H1 (cell line): Measurements from ENCODE around the gene PTPN13. TPM values are rescaled to one million over a fixed set of nuclear protein-coding genes. Genes with fewer than 3 reads are reported as not detected.

Experiments
- CTCF ChIA-PET: fragments of 300-600 bp; sonication (Branson Sonifier 250); formaldehyde crosslinking; loops from one replicate; lab custom pipeline; 2021; ENCODE audit not compliant: partially characterized antibody; lab: Charles Lee
- POLR2A ChIA-PET: fragments of 300-600 bp; sonication (Branson Sonifier 250); formaldehyde crosslinking; loops from one replicate; lab custom pipeline; 2021; ENCODE audit warnings: inconsistent platforms; ENCODE audit not compliant: partially characterized antibody; lab: Charles Lee
- DNase-seq, 2 experiments: peaks; one replicate each; pipeline versions ENCODE4 v3.0.0 to v3.0.0-alpha.2; 2010 to 2022; ENCODE audit warnings: low spot score in 2 of 2, low read depth in 1 of 2, mixed read lengths in 1 of 2
- FAIRE-seq: peaks from 2 replicates; lab custom pipeline; 2011; peaks lifted over from hg19 to GRCh38; lab: Jason Lieb, UNC
- H2AFZ ChIP-seq: 2 replicates; pipeline ENCODE4 v1.8.1; 2012; ENCODE audit warnings: low read length, inconsistent platforms
- H2AK5ac ChIP-seq: 2 replicates; pipeline ENCODE4 v1.6.1; 2013; ENCODE audit warnings: low read depth, low read length
- H2BK120ac ChIP-seq: replicated peaks from 2 replicates; pipeline ENCODE3; 2013; ENCODE audit warnings: low read depth, low read length, inconsistent platforms
- H2BK12ac ChIP-seq: 2 replicates; pipeline ENCODE4 v1.6.1; 2013; ENCODE audit warnings: low read depth, low read length
- H2BK15ac ChIP-seq: 2 replicates; pipeline ENCODE4 v1.6.1; 2013; ENCODE audit warnings: low read length
- H2BK20ac ChIP-seq: 2 replicates; pipeline ENCODE4 v1.6.1; 2013; ENCODE audit warnings: low read length
- H2BK5ac ChIP-seq: 2 replicates; pipeline ENCODE4 v1.6.1; 2013; ENCODE audit warnings: low read depth, low read length
- H3K14ac ChIP-seq: 2 replicates; pipeline ENCODE4 v1.6.1; 2013; ENCODE audit warnings: inconsistent platforms; ENCODE audit not compliant: insufficient read length
- H3K18ac ChIP-seq: 2 replicates; pipeline ENCODE4 v1.6.1; 2013; ENCODE audit warnings: low read length; ENCODE audit errors: extremely low read depth
- H3K23ac ChIP-seq: 2 replicates; pipeline ENCODE4 v1.6.1; 2013; ENCODE audit warnings: inconsistent platforms; ENCODE audit not compliant: insufficient read length
- H3K23me2 ChIP-seq: 2 replicates; pipeline ENCODE4 v1.6.1; 2013; ENCODE audit warnings: low read depth, low read length
- H3K27ac ChIP-seq: 2 replicates; pipeline ENCODE4 v1.6.1; 2011; ENCODE audit warnings: low read depth, low read length, inconsistent platforms
- H3K27me3 ChIP-seq, 4 experiments: replicated peaks in 1 of 4; 1 replicate in 1 of 4; 2 replicates in 3 of 4; pipeline versions ENCODE4 v1.6.1 to v1.8.1; 2011 to 2013; ENCODE audit warnings: low read length in 3 of 4, mild to moderate bottlenecking in 3 of 4, inconsistent platforms in 2 of 4, mixed read lengths in 2 of 4, moderate library complexity in 1 of 4; ENCODE audit not compliant: control insufficient read depth in 3 of 4, insufficient read depth in 3 of 4; ENCODE audit errors: extremely low read depth in 1 of 4
- H3K36me3 ChIP-seq, 4 experiments: 2 replicates each; pipeline versions ENCODE4 v1.6.1 to v1.8.1; 2011 to 2013; ENCODE audit warnings: mild to moderate bottlenecking in 4 of 4, low read length in 3 of 4, moderate library complexity in 2 of 4, control low read depth in 1 of 4, inconsistent platforms in 1 of 4; ENCODE audit not compliant: insufficient read depth in 4 of 4, control insufficient read depth in 2 of 4
- H3K4ac ChIP-seq: replicated peaks from 2 replicates; pipeline ENCODE3; 2013; ENCODE audit warnings: low read length, low read depth, mixed read lengths, inconsistent platforms; ENCODE audit not compliant: insufficient read length
- H3K4me1 ChIP-seq, 4 experiments: replicated peaks in 1 of 4; 1 replicate in 1 of 4; 2 replicates in 3 of 4; pipeline versions ENCODE4 v1.6.1 to v1.8.1; 2011 to 2013; ENCODE audit warnings: low read length in 3 of 4, inconsistent platforms in 2 of 4, mixed read lengths in 1 of 4; ENCODE audit not compliant: insufficient read depth in 4 of 4, control insufficient read depth in 3 of 4
- H3K4me2 ChIP-seq, 2 experiments: 2 replicates each; pipeline versions ENCODE4 v1.6.1 to v1.8.1; 2011 to 2013; ENCODE audit warnings: low read depth in 2 of 2, low read length in 2 of 2, control low read depth in 1 of 2, inconsistent platforms in 1 of 2, mild to moderate bottlenecking in 1 of 2; ENCODE audit not compliant: insufficient read depth in 1 of 2
- H3K4me3 ChIP-seq, 4 experiments: fragments of 200-600, 300-600 bp in 1 of 4; sonication (generic), shearing (Covaris generic), sonication (Bioruptor Twin) in 1 of 4; 2 replicates each; pipeline versions ENCODE4 v1.5.1 to v1.8.1; 2011 to 2016; ENCODE audit warnings: low read length in 4 of 4, low read depth in 3 of 4, control low read depth in 2 of 4, inconsistent platforms in 2 of 4, mild to moderate bottlenecking in 2 of 4, mixed read lengths in 1 of 4, moderate library complexity in 1 of 4; ENCODE audit not compliant: insufficient read depth in 2 of 4; ENCODE audit errors: extremely low read depth in 1 of 4
- H3K56ac ChIP-seq: replicated peaks from 2 replicates; pipeline ENCODE3; 2013; ENCODE audit warnings: low read depth, mild to moderate bottlenecking, mixed read lengths, low read length, inconsistent platforms; ENCODE audit not compliant: insufficient read length
- H3K79me1 ChIP-seq: 2 replicates; pipeline ENCODE4 v1.6.1; 2013; ENCODE audit warnings: low read depth, low read length, control low read depth
- H3K79me2 ChIP-seq, 2 experiments: 2 replicates each; pipeline versions ENCODE4 v1.6.1 to v1.8.1; 2012 to 2013; ENCODE audit warnings: low read length in 2 of 2, mild to moderate bottlenecking in 2 of 2, inconsistent platforms in 1 of 2; ENCODE audit not compliant: insufficient read depth in 2 of 2, control insufficient read depth in 1 of 2
- H3K9ac ChIP-seq, 4 experiments: replicated peaks in 1 of 4; 1 replicate in 1 of 4; 2 replicates in 3 of 4; pipeline versions ENCODE4 v1.6.1 to v1.8.1; 2011 to 2013; ENCODE audit warnings: low read depth in 3 of 4, low read length in 3 of 4, control low read depth in 2 of 4, mild to moderate bottlenecking in 2 of 4, moderate library complexity in 2 of 4, inconsistent platforms in 1 of 4; ENCODE audit errors: extremely low read depth in 1 of 4
- H3K9me3 ChIP-seq, 2 experiments: 2 replicates each; pipeline versions ENCODE4 v1.6.1 to v1.8.1; 2012 to 2013; ENCODE audit warnings: mild to moderate bottlenecking in 2 of 2, moderate library complexity in 2 of 2, control low read depth in 1 of 2, inconsistent platforms in 1 of 2, low read depth in 1 of 2, low read length in 1 of 2, mixed read lengths in 1 of 2; ENCODE audit not compliant: insufficient read depth in 2 of 2
- H4K20me1 ChIP-seq, 2 experiments: replicated peaks in 1 of 2; 2 replicates each; pipeline versions ENCODE3 to v1.8.1; 2011 to 2013; ENCODE audit warnings: inconsistent platforms in 2 of 2, low read length in 2 of 2, mild to moderate bottlenecking in 1 of 2; ENCODE audit not compliant: insufficient read depth in 2 of 2, control insufficient read depth in 1 of 2
- H4K5ac ChIP-seq: 2 replicates; pipeline ENCODE4 v1.6.1; 2013; ENCODE audit warnings: low read length, low read depth, mixed read lengths, inconsistent platforms; ENCODE audit not compliant: insufficient read length
- H4K8ac ChIP-seq: 2 replicates; pipeline ENCODE4 v1.8.0; 2013; ENCODE audit warnings: mild to moderate bottlenecking, moderate library complexity, low read length, inconsistent platforms; ENCODE audit not compliant: insufficient read depth; ENCODE audit errors: extremely low read depth
- H4K91ac ChIP-seq: replicated peaks from 2 replicates; pipeline ENCODE3; 2013; ENCODE audit warnings: low read length, mixed read lengths, inconsistent platforms; ENCODE audit not compliant: insufficient read length
- BCL11A ChIP-seq, 2 experiments: IDR thresholded peaks; one replicate each; pipeline ENCODE4 v1.6.1; 2011; ENCODE audit warnings: low read depth in 2 of 2, low read length in 2 of 2, mild to moderate bottlenecking in 2 of 2
- JUN ChIP-seq: IDR thresholded peaks from 2 replicates; pipeline ENCODE4 v1.6.1; 2011; ENCODE audit warnings: low read depth, mild to moderate bottlenecking, improper control_type of control experiment, low read length
- WGBS, 2 experiments: shearing (Covaris generic) in 1 of 2; methylation state at CpG; one replicate each; pipeline versions ENCODE4 v1.1.6 to v1.1.7; 2013 to 2015; ENCODE audit warnings: low lambda C conversion rate in 2 of 2, mixed read lengths in 2 of 2, inconsistent platforms in 1 of 2, low coverage in 1 of 2, missing lambda C conversion rate in 1 of 2; ENCODE audit not compliant: insufficient replicate concordance in 2 of 2, insufficient coverage in 1 of 2, insufficient read length in 1 of 2; ENCODE audit errors: extremely low coverage in 1 of 2, missing lambda C conversion rate in 1 of 2; 5-methylcytosine and 5-hydroxymethylcytosine counted together
- polyA plus RNA-seq, 7 experiments: library from polyadenylated mRNA; depleted of rRNA in 3 of 7; stranded (reverse) in 5 of 7; unstranded in 2 of 7; fragments of >200 nt in 5 of 7; fragments of 200-250 nt in 2 of 7; gene quantifications; 1 replicate in 5 of 7; 2 replicates in 1 of 7; 4 replicates in 1 of 7; pipeline versions ENCODE4 v1.2.1 to v1.2.3, GENCODE V29; 2011 to 2013; ENCODE audit warnings: missing spikeins in 2 of 7, mixed read lengths in 2 of 7
- total RNA-seq: library from RNA; stranded (reverse); fragmentation: NEBNext Ultra II Directional; extraction: Animal tissue kit (Norgen Biotek cat#: 25700); gene quantifications from 2 replicates; pipeline ENCODE4 v1.2.1, GENCODE V29; 2021

PTPN13 gene
- total and polyA plus RNA-seq, 2 of the 8 experiments (the other 6 are each of a cell fraction or from before 2014, with no cell fraction given): 12.7 to 57.9 TPM

GRCh38 chr4:86721412-86721811 lies 127.3 kb downstream of the PTPN13 start:
- POLR2A ChIA-PET: no interaction called here
- FAIRE-seq: no peak
- 76% methylated on average over 1 of the region's 2 CpGs; no CpG with 5 or more reads in 1 of the 2 experiments for WGBS, 2 experiments
- TF ChIP-seq JUN (no peak), BCL11A (IDR thresholded peaks at IDR 0.05; ENCODE audit: low read depth in 2 of 2, low read length in 2 of 2) (no peak)

More at GRCh38 chr4:86721412-86721811, 127.3 kb downstream of the PTPN13 start:
- H3K4me1 ChIP-seq: no peaks in the 10 kb centered on the region
- H2BK20ac ChIP-seq: no peak overlapping the region
- peaks cover 4 to 38% (median 20%) of the 10 kb centered on the region in 4 experiments; a peak in 5 of 8 replicates for H3K36me3 ChIP-seq
- H4K91ac ChIP-seq: no peak overlapping the region
- H3K14ac ChIP-seq: no peak overlapping the region
- H3K23me2 ChIP-seq: no peaks in the 10 kb centered on the region
- no peak overlapping the region for H3K56ac ChIP-seq
- H2BK5ac ChIP-seq: no peak overlapping the region
- H3K9ac ChIP-seq: no peak overlapping the region
- no peak for DNase-seq
- no peaks in the 10 kb centered on the region for H3K79me1 ChIP-seq
- no peak overlapping the region for H3K27ac ChIP-seq
- no peak overlapping the region for H2BK12ac ChIP-seq
- no peak overlapping the region for H2AK5ac ChIP-seq
- no peak overlapping the region for H3K23ac ChIP-seq
- H3K79me2 ChIP-seq: no peaks in the 10 kb centered on the region
- H3K4me3 ChIP-seq: no peak overlapping the region
- CTCF ChIA-PET: interaction anchor here (0.9 to 1.6 kb wide), 2 partner anchors 222 to 223 kb away, joined by 4 to 5 read pairs; no protein-coding TSS in a partner anchor
- no peak overlapping the region for H2AFZ ChIP-seq
- H2BK15ac ChIP-seq: no peak overlapping the region
- H2BK120ac ChIP-seq: no peak overlapping the region
- H3K27me3 ChIP-seq: no peaks in the 10 kb centered on the region
- H3K4me2 ChIP-seq: no peak overlapping the region
- H3K18ac ChIP-seq: no peak overlapping the region
- H4K5ac ChIP-seq: no peak overlapping the region
- no peaks in the 10 kb centered on the region for H4K20me1 ChIP-seq
- H3K9me3 ChIP-seq: peaks cover 3 to 7% of the 10 kb centered on the region in 2 experiments; a peak in 2 of 4 replicates
- no peak overlapping the region for H4K8ac ChIP-seq
- H3K4ac ChIP-seq: no peak overlapping the region
